Effector CD4-positive, alpha-beta T cell (primary cell): ENCODE data around the gene ZNF536.

Experiments
- DNase-seq: peaks from one replicate; pipeline ENCODE4 v3.0.0-alpha.2; 2020

ZNF536 gene

DNA sequence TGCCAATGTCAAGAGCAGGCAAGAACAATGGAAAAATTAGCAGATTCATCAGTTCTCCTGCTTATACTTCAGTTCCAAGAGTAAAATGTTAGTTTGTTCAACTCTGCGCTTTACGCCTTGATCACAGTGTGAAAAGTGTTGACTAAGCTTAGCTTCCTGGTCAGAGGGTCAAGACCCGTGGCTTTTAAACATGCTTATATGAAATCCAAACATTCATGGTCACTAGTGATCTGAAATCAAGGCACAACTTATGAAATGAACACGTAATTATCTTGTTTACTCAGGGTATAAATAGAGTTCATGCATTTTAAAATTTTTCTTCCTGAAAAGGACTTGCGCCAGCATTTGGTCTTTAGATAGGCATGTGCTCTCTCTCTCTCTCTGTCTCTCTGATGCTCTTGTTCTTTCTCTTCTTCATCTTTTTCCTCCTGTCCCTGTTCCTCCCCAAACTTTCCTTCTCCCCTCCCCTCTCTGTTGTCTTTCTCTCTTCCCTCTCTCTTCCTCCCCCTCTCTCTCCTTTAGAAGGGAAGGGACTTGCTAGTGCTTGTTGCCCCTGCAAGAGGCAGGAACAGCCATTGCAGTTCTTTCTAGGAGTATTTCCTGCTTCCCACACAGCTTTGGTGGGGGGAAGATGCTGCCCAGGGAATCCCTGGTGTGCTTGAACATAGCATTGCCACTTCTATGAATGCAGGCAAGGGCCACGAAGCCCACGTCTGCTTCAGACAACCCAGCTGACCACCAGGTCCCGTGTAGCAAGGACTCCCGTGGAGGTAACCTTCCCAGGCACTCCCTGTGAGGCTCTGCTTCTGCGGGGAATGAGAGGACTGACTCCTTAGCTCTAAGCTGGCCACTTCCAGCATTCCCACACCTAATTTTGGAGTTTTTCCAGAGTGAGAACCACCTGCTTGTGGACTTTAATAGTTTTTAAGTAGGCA lies 7.1 kb upstream of the ZNF536 start:
- DNase-seq = no peak

- no peak for DNase-seq
Measured at GRCh38 chr19:30366282-30366681, 5.9 kb upstream of the ZNF536 start.

DNA sequence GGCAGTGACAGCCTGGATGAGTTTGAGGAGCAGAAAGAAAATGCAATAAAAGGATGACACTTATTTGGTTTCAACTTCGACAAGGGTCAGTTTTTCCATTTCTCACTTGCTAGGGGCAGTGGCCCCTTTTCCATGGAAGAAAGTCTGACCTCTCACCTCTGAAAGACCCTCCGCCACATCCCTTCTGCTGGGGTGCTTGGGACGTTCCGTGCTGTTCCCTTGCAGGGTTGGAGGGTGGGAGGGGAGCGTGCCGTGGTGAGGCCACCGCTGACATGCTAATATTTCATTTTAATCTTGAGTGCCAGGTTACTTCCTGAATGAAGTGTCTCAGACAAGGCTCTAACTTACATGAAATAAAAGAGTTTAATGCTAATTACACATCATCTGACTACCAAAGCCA lies 5.2 kb upstream of the ZNF536 start:
- no peak for DNase-seq

DNA sequence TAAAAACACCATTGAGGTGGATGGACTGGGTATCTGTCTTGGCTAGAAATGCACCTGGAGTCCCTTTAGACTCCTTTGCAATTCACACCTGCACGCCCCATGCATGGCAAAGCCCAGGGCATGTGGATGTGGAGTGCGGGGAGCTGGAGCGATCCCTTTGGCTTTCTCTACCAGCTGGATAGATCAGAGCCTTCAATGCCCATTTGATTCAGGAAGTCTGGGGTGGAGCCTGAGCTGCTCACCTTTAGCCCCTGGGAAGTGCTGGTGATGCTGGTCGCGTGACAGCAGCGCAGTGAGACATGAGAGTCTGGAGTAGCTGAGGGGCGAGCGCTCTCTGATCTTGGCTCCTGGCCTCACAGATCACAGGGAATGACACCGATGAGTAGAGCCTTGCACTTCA lies 4.8 kb upstream of the ZNF536 start:
- no peak for DNase-seq

- DNase-seq = no peak
Measured at GRCh38 chr19:30369833-30370232, 2.4 kb upstream of the ZNF536 start.

DNA sequence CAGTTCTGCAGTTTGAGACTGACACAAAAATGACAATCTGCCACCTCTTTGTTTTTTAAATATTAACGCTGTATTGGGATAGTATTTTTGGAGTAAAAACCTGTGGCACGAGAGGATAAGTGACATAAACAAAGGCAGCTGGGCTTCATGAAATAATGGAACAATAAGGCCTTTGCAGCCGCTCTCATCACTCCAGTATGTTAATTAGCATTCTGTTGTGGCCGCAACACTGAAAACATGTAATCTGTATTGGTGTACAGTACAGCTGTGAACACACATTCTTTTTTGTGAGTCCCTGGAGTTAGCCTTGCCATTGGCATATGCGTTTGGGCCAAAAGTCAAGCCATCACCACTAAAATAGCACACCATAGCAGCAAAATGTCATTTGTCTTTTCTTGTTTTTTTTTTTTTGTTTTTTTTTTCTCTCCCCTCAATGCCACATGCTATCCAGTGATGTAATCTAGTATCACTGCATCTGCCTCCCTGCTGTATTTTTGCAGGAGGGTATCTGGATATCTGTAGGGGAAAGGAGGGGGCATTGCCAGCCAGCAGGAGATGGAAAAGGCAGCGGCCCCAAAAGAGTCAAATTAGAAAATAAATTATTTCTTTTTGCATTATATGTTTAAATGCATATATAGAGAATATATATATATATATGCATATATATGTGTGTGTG lies 885 bp upstream of the ZNF536 start:
- DNase-seq = no peak

- DNase-seq = no peak
Measured at GRCh38 chr19:30373593-30373992, 1.4 kb downstream of the ZNF536 start.

DNA sequence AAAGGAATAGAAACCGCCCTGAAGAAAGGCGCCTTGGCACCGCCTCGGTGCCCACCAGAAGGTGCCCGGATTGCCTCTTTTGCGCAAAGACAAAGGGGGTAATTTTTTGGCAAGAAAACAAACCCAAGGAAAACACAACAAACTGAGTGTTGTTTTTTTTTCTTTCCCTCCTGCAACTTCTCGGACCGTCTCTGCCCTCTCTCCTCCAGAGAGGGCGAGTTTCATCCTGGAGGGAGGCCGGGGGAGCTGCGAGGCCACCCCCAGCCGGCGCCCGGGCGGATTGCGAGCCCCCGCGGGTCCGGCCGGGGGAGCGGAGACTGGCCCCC lies 2.3 kb downstream of the ZNF536 start:
- DNase-seq = no peak

- DNase-seq = no peak
Measured at GRCh38 chr19:30374865-30375552, 2.8 kb downstream of the ZNF536 start.

- DNase-seq = no peak
Measured at GRCh38 chr19:30375553-30376031, 3.4 kb downstream of the ZNF536 start.

DNA sequence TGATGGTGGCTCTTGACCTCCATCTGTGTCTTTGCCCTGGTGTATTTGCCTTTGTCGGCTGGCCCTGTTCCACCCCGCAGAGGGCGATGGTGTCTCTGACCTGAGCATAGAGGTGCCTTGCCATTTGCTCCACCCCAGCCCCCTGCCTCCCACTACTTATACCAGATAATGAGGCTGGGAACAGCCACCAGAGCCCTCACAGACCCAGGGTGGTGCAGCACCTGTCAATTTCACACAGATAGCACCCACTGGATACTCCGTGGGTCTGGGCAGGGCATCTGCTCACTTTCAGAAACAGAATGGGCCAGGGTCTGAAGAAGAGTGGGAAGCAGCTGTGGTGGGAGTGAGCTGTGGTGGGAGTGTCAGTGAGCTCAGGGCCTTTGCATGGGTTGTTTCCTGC lies 4.1 kb downstream of the ZNF536 start:
- no peak for DNase-seq

GRCh38 chr19:30376826-30377425 lies 4.7 kb downstream of the ZNF536 start:
- no peak for DNase-seq

DNA sequence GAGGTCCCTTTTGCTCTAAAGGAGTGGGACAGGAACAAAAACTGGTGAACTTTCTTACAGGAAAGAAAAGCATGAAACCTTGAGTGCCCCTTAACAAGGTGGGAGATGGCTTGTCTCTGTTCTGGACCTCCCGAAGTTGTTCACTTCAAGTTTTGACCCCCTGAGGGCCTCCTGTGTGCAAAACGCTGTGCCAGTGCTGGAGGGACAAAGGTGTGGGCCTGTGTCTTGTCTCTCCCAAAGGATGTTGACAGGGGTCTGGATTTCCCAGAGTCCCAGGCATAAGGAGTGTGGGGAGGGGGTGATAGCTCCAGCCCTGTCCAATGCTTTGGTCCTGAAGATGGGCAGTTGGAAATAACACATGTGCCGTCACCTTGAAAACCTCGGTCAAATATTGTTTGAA lies 6.5 kb downstream of the ZNF536 start:
- no peak for DNase-seq

GRCh38 chr19:30379841-30380610 lies 7.8 kb downstream of the ZNF536 start:
- no peak for DNase-seq

GRCh38 chr19:30381366-30381765 lies 9.2 kb downstream of the ZNF536 start:
- no peak for DNase-seq

- no peak for DNase-seq
Measured at GRCh38 chr19:30385174-30385573, 13.0 kb downstream of the ZNF536 start.

DNA sequence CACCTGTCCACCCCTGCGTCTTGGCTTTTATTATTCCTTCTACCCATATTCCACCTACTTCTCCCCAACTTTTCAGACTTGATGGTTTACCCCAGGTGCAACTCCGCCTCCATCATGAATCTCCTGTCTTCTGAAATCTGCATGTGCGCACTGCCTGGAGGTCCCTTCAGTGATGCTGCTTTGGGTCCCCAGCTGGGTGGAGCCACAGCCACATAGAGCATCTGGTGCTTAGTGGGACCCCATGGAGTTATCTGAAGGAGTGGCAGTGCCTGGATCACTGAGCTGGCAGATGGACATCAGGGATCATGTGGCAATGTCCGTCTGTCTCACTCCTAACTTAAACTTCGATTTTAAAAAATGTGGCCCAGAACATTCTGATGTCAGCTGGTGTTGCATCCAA lies 13.5 kb downstream of the ZNF536 start:
- DNase-seq = no peak

DNA sequence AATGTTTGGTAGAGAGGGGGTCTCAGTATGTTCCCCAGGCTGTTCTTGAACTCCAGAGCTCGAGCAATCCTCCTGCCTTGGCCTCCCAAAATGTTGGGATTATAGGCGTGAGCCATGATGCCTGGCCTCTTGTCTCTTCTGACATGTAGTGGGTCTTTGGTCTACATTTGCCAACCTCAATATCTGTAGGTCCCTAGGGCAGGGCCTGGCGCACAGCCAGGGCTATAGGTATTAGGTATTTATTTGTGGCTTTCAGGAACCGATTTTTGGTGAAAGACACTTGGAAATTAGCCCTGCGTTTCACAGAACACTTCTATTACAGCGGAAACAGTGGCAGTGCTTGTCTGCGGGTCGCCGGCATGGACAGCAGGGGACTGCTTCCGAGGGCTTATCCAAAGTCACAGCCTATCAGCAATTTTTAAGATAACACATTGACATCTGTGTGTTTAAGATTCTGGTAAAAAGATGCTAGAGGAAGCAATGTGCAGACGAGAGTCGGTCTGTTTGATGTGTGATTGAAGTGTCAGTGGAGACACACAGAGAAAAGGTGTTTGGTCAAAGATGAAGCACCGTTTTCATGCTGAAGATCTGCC lies 14.5 kb downstream of the ZNF536 start:
- DNase-seq = no peak

DNA sequence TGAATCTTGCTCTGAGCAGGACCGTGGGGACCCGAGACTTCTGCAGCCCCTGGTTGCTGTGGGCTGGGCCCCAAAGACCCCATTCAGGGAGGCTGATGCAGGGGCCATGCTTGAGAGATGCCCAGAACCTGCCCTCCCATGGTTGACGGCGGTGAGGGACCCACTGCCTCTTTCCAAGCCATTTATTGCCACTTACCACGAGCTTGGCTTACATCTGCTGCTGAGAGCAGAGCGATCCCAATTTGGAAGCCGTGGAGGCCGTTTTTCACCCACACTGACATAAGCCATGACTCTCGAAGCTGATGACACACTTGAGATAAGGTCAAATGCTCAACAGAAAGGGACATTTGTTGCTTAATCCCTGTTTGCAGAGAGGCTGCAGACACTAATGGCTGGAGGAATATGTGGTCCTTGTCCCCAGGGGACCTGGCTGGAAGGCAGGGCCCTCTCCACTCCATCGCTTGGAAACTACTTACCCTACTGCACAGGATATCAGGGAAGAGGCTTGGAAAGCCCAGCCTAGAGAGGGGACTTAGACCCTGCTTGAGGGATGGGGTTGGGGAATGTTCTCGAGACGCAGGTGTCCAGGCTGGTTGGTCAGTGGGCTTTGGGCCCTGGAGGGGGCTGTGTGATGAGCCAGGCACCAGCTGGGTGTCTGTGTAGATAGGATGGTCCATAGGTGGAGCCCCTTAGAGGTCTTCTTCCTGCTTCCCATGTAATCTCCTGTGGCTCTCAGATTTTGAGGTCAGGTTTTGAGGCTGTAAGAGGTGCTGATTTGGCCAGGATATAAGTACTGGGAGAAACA lies 15.3 kb downstream of the ZNF536 start:
- no peak for DNase-seq

GRCh38 chr19:30388327-30388726 lies 16.1 kb downstream of the ZNF536 start:
- DNase-seq = no peak

DNA sequence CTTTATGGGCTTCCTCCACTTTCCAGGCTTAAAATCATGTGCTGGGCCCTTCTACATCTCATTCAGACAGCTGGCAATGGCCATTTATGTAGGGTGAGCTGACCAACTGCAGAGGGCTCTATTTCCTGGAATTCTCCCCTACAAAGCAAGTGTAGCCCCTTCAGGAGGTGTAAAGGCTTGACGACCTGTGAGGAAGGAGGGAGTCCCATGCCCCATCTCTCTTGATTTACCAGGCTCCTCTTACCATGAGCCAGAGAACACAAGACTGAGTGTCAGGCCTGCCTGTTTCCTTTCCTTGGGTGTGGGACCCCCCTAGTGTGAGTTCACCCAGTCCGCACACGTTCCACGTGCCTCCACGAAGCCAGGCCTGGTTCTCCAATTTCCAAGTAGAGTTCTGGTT lies 16.6 kb downstream of the ZNF536 start:
- DNase-seq = no peak
